GM18526 (cell line): ENCODE measurements around the gene PER1.

ENCODE experiments used
- POLR2A ChIP-seq: IDR thresholded peaks from 3 replicates; pipeline ENCODE4 v1.6.1; 2011; ENCODE audit not compliant: insufficient read length; ENCODE audit errors: extremely low read depth

The PER1 gene

GRCh38 chr17:8160224-8160577 lies 8.0 kb upstream of the PER1 start:
- no peak for TF ChIP-seq POLR2A

GRCh38 chr17:8159459-8160223 lies 7.4 kb upstream of the PER1 start:
- no peak for TF ChIP-seq POLR2A

DNA sequence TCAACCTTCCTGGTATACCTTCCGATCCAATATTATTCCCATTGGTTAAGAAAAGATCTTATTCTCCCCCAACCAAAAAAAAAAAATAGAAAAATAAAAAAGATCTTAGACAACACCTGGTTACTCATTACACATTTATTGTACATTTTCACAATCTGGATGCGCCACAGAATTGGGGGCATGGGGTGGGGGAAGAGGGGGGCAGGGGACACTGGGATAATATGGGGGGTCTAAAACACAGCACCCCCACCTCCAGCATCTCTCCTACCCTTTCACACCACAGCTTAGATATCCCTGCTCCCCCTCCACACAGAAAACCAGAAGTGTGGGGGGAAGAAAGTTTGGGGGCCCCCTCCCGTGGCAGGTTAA lies 6.8 kb upstream of the PER1 start:
- no peak for TF ChIP-seq POLR2A

DNA sequence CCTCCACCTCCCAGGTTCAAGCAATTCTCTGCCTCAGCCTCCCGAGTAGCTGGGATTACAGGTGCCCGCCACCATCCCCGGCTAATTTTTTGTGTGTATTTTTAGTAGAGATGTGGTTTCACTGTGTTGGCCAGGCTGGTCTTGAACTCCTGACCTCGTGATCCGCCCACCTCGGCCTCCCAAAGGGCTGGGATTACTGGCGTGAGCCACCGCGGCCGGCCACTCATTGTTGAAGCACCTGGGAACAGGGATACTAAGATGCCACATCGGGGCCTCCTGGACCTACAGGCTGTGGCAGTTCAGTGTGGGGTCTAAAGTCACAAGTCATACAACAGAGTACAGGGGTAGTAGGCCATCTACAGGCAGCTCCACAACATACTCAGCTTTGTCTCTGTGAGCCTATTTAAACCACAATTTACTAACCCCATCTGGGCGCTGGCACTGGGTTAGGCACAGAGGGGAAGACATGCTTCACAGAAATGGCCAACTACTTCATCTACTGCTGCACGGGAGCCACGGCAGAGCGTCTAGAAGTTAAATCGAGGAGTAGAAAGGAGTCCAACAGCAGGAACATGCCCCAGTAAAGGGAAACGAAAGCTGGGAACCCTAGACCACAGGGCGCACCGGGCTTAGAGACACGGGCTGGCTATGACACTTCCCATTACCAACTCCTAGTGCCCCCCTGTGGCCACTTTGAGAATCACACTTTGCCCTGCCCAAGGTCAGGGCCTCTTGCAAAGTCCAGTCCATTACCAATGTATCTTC lies 6.2 kb upstream of the PER1 start:
- no peak for TF ChIP-seq POLR2A

GRCh38 chr17:8156246-8156992 lies 4.2 kb upstream of the PER1 start:
- TF ChIP-seq POLR2A = peak; percentile 65

GRCh38 chr17:8155996-8156245 lies 3.7 kb upstream of the PER1 start:
- no peak for TF ChIP-seq POLR2A

DNA sequence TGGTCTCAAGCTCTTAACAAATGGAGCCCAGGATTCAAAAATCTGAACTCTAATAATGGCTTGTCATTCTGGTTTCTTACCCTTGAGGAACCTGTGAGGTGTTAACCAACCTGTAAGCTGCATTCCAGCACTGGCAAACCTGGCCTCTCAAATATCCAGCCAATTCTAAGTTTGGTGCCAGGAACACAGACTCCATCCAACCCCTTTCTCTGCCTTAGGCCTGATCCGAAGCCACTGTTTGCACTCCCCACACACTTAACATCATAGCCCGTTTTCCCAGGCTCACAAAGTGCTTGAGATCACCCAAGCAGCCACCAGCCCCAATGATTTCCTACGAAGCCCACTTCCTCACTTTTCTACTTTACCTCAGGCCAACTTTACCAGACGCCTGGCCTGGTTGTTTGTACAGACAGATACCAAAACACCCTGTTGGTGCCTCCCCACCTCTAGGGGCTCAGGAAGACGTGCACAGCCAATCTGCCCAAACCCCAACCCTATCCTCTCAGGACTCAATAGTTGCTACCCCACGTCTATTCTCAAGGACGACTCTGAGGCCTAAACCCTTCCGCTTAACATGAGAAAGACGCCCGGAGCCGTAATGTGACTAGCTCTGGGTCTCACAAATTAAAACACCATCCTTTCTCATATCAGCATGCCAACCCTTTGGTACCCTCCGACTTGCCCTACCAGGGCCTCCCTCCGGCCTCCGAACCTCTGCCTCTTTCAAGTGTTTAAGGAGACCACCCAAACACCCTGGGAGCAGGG lies 3.2 kb upstream of the PER1 start:
- TF ChIP-seq POLR2A = no peak

GRCh38 chr17:8154608-8155155 lies 2.5 kb upstream of the PER1 start:
- TF ChIP-seq POLR2A = no peak

DNA sequence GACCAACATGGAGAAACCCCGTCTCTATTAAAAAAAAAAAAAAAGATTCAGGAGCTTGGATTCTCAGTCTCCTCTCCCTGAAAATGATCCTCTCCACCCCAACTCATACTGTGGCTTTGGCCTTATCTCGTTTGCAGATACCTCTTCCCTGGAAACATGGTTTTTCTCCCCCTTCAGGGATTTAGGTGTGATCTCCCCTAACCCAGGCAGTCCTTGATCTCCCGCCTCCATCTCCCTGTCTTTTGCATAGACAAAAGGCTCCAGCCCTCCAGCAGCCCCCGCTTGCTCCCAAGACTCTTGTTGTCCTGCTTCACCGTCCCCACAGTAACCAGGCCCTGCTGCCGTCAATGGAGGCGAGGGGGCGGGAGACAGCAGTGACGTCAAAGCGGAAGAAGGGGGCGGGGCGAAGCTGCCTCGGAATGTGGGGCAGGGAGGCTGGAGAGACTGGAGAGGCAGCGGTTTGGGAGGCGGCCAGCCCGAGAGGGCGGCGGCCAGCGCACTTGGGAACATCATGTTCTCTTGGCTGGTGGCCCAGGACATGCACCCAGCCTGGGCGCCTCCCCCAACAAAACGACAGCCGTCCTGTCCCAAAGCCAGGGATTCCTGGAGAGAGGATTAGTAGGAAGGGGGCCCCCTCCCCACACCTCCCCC lies 1.9 kb upstream of the PER1 start:
- TF ChIP-seq POLR2A = peak; percentile 35

GRCh38 chr17:8153525-8153956 lies 1.3 kb upstream of the PER1 start:
- no peak for TF ChIP-seq POLR2A

GRCh38 chr17:8153031-8153451 lies 837 bp upstream of the PER1 start:
- TF ChIP-seq POLR2A = no peak

- TF ChIP-seq POLR2A = no peak
Measured at GRCh38 chr17:8151641-8152111, 528 bp downstream of the PER1 start.

DNA sequence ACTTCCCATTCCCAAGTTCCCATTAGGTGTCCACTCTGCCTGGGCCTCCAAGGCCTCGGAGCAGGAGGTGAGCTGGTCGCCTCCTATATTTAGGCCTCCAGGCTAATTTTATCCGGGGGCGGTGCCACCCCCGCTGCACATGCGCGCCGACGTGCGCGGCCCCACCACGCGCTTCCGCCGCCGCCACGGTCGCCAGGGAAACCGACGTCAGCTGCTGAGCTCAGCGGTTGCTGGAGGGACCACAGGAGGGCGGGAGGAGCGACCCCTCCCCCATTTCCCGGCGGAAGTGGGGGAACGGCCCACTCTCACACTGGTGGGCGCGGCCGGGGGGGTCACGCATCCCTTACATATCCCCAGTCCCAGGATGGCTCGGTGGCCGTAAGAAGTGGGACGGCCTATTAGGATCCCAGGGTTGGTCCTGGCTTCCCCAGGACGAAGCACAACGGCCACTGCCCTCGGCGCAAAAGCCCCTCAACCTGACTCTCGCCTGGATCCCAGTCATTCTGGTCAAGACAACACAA lies 1.0 kb downstream of the PER1 start:
- TF ChIP-seq POLR2A = peak; percentile 18
